ENCODE results near the gene KCNH2.
"Not testable (repeated sequence)": the region's sequence is repeated elsewhere in the genome, so short reads cannot be mapped to it uniquely, and the experiment has no call there.

Gene KCNH2

GRCh38 chr7:151012031-151012692 lies 34.0 kb upstream of the KCNH2 start:
- DNase-seq (ENCODE audit: low read depth): no peak

GRCh38 chr7:151011616-151012015 lies 33.5 kb upstream of the KCNH2 start:
- DNase-seq (ENCODE audit: low read depth): not testable (repeated sequence)

DNA sequence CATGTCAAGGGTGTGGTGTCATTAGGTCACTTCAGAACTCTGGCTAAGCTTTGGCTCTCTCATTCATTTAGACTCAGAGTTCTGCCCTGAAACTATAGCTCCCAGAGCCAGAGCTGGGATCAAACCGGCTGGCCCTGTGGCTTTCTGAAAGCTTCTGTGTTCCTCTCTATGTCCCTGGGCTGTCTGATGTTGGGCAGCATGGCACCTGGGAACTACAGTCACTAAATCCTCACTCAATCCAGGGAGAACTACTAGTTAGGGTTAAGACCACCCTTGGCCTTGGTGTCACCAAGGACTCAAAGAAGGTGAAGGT lies 32.9 kb upstream of the KCNH2 start:
- no peak for DNase-seq (ENCODE audit: low read depth)

DNA sequence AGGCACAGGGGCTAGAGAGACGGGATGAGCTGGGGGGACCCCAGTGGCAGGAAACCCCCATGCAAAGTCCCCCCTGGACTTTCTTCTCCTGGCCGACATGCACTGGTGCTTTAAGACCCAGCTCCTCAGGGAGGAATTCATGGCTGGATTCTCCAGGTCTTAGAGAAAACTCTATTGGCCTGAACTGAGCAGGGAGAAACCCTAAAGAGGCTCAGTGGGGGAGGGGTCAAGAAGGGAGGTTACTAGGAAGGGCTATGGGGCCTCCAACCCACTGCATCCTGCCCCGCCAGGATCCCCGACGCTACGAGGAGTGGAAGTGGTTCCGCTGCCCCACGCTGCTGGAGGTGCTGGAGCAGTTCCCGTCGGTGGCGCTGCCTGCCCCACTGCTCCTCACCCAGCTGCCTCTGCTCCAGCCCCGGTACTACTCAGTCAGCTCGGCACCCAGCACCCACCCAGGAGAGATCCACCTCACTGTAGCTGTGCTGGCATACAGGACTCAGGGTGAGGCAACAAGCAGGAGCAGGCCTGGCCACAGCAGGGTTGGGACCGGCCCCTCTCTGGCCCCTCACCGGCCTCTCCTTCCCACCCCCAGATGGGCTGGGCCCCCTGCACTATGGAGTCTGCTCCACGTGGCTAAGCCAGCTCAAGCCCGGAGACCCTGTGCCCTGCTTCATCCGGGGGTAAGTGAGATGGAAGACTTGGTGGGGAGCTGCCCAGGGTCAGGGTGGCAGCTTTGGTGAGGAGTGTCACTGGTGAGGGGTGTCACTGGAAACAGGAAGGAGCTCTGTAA lies 32.4 kb upstream of the KCNH2 start:
- DNase-seq (ENCODE audit: low read depth): no peak

GRCh38 chr7:151010037-151010306 lies 31.9 kb upstream of the KCNH2 start:
- DNase-seq (ENCODE audit: low read depth): no peak

- DNase-seq (ENCODE audit: low read depth): no peak
Measured at GRCh38 chr7:151009327-151010036, 31.4 kb upstream of the KCNH2 start.

- DNase-seq (ENCODE audit: low read depth): no peak
Measured at GRCh38 chr7:151008511-151009323, 30.6 kb upstream of the KCNH2 start.

GRCh38 chr7:151008143-151008510 lies 30.0 kb upstream of the KCNH2 start:
- no peak for DNase-seq (ENCODE audit: low read depth)

DNA sequence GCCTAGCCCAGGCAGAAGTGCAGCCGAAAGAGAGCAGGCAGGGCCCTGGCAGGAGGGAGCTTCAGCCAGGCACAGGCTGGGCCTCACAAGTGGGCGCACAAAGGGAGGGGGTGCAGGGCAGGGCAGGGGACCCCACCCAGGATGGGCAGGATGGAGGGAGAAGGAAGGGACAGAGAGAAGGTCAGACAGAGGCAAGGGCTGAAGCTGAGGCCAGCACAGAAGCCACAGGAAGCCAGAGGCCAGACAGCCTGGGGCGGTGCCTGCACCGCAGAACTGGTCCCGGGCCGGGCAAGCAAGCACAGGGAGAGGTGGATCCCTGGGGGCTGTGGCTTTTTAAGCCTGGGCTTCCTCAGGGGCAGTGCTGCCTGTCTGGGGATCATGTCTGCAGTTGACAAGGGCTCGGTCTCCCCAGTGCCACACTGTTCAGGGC lies 29.4 kb upstream of the KCNH2 start:
- DNase-seq (ENCODE audit: low read depth): no peak

GRCh38 chr7:151006590-151007300 lies 28.6 kb upstream of the KCNH2 start:
- DNase-seq (ENCODE audit: low read depth): no peak

DNA sequence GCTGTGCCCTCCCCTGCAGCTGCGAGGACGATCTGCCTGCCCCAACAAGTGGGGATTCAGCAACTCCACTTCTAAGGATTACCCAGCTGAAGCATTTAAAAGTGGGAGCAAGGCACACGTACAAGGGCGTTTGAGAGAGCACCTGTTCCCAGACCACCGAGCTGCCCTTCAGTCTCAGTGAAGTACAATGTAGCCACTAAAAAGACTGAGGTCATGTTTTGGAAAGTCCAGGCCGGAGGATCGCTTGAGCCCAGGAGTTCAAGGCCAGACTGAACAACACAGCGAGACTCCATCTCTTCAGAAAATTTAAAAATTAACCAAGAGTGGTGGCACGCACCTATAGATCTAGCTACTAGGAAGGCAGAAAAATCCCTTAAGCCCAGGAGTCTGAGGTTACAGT lies 27.4 kb upstream of the KCNH2 start:
- DNase-seq (ENCODE audit: low read depth): no peak

DNA sequence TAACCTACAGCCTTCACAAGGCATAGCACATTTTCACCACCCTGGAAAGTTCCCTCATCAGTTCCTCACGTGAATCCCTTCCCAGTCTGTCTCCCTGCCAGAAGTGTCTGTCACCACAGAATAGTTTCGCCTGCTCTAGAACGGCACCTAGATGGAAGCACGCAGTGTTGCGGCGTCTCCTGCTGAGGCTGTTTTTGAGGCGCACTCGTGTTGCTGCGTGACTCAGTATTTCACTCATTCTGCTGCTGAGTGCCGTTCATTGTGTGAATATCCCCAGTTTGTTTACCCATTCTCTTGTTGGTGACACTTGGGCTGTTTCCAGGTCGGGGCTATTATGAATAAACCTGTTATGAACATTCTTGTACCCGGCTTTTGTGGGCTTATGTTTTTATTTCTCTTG lies 25.5 kb upstream of the KCNH2 start:
- DNase-seq (ENCODE audit: low read depth): no peak

DNA sequence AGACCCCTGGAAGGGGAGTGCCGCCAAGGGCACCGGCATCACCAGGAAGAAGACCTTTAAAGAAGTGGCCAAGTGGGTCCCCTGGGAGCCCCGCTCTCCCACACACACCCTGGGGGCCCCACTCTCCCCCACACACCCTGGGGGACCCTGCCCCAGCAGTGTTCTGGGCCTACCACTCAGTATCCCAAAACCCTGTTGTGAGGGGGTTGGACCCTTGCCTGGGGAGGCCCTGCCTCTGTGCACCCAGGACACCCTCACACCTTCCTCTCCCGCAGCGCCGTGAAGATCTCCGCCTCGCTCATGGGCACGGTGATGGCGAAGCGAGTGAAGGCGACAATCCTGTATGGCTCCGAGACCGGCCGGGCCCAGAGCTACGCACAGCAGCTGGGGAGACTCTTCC lies 23.4 kb upstream of the KCNH2 start:
- no peak for DNase-seq (ENCODE audit: low read depth)

- DNase-seq (ENCODE audit: low read depth): no peak
Measured at GRCh38 chr7:151000897-151001495, 22.9 kb upstream of the KCNH2 start.

- DNase-seq (ENCODE audit: low read depth): no peak
Measured at GRCh38 chr7:150999497-151000230, 21.5 kb upstream of the KCNH2 start.

- DNase-seq (ENCODE audit: low read depth): no peak
Measured at GRCh38 chr7:150999001-150999400, 20.9 kb upstream of the KCNH2 start.

- no peak for DNase-seq (ENCODE audit: low read depth)
Measured at GRCh38 chr7:150998341-150998740, 20.2 kb upstream of the KCNH2 start.

GRCh38 chr7:150997817-150998216 lies 19.7 kb upstream of the KCNH2 start:
- no peak for DNase-seq (ENCODE audit: low read depth)

DNA sequence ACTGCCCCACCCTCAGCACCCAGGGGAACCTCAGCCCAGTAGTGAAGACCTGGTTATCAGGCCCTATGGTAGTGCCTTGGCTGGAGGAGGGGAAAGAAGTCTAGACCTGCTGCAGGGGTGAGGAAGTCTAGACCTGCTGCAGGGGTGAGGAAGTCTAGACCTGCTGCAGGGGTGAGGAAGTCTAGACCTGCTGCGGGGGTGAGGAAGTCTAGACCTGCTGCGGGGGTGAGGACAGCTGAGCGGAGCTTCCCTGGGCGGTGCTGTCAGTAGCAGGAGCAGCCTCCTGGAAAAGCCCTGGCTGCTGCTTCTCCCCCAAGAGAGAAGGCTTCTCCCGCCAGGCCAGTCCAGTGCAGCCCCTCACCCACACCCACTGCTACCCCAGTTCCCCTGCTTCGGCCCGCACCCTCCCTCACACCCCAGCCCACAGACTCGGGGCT lies 19.0 kb upstream of the KCNH2 start:
- no peak for DNase-seq (ENCODE audit: low read depth)

- no peak for DNase-seq (ENCODE audit: low read depth)
Measured at GRCh38 chr7:150996376-150997074, 18.4 kb upstream of the KCNH2 start.

All from HS-27A (cell line).